Suprapubic skin (tissue), 4 donors: ENCODE data around the gene PRKACB.

ENCODE experiments used
- CTCF ChIP-seq, 2 donors: fragments of 200-600 bp in 1 of 2; fragments of 450-650 bp in 1 of 2; sonication (generic) in 1 of 2; IDR thresholded peaks; one replicate each; pipeline ENCODE4 v1.5.1; 2016 to 2019; ENCODE audit warnings: antibody characterized with exemption in 2 of 2, mild to moderate bottlenecking in 1 of 2, moderate library complexity in 1 of 2
- EP300 ChIP-seq: sonication (generic); formaldehyde crosslinking; IDR thresholded peaks from one replicate; pipeline ENCODE4 v1.6.1; 2017; ENCODE audit warnings: antibody characterized with exemption
- POLR2A ChIP-seq, 2 donors: fragments of 450-650 bp; IDR thresholded peaks; one replicate each; pipeline ENCODE4 v1.6.1; 2017; ENCODE audit warnings: antibody characterized with exemption in 2 of 2, mild to moderate bottlenecking in 2 of 2, moderate library complexity in 2 of 2
- POLR2AphosphoS5 ChIP-seq, 3 donors: sonication (generic); formaldehyde crosslinking; IDR thresholded peaks; one replicate each; pipeline ENCODE4 v1.6.1; 2017; ENCODE audit warnings: antibody characterized with exemption in 3 of 3

- TF ChIP-seq POLR2A (IDR thresholded peaks at IDR 0.05) (no peak), CTCF (IDR thresholded peaks at IDR 0.05) (no peak), EP300 (no peak), POLR2AphosphoS5 (IDR thresholded peaks at IDR 0.05) (no peak)
Measured at GRCh38 chr1:84272401-84272800, 128.3 kb downstream of the PRKACB start.
